GM18502 (cell line): Measurements from ENCODE around the gene ZNF385B.

Source experiments
- ATAC-seq: cut with Tn5 transposase; IDR thresholded peaks from one replicate; pipeline ENCODE4 v1.9.1; 2021; ENCODE audit warnings: mild to moderate bottlenecking; ENCODE audit not compliant: unreplicated experiment, poor library complexity

Gene ZNF385B

GRCh38 chr2:179596018-179596417 is 265.4 kb downstream of the ZNF385B start:
- no peak for ATAC-seq

- no peak for ATAC-seq
Measured at GRCh38 chr2:179595284-179595683, 266.1 kb downstream of the ZNF385B start.

- no peak for ATAC-seq
Measured at GRCh38 chr2:179594268-179595112, 266.9 kb downstream of the ZNF385B start.

GRCh38 chr2:179593323-179593722 is 268.1 kb downstream of the ZNF385B start:
- ATAC-seq, result no peak

GRCh38 chr2:179592167-179592936 is 269.1 kb downstream of the ZNF385B start:
- ATAC-seq, result no peak

GRCh38 chr2:179591690-179592089 is 269.7 kb downstream of the ZNF385B start:
- ATAC-seq, result no peak

GRCh38 chr2:179588486-179589145 is 272.8 kb downstream of the ZNF385B start:
- no peak for ATAC-seq

GRCh38 chr2:179584760-179585159 is 276.7 kb downstream of the ZNF385B start:
- no peak for ATAC-seq

GRCh38 chr2:179581605-179582004 is 279.8 kb downstream of the ZNF385B start:
- no peak for ATAC-seq

- no peak for ATAC-seq
Measured at GRCh38 chr2:179580378-179581146, 280.9 kb downstream of the ZNF385B start.

GRCh38 chr2:179579800-179580199 is 281.6 kb downstream of the ZNF385B start:
- ATAC-seq, result no peak

- ATAC-seq, result no peak
Measured at GRCh38 chr2:179578171-179578916, 283.1 kb downstream of the ZNF385B start.

- no peak for ATAC-seq
Measured at GRCh38 chr2:179574061-179574519, 287.3 kb downstream of the ZNF385B start.

- ATAC-seq, result no peak
Measured at GRCh38 chr2:179572544-179572943, 288.9 kb downstream of the ZNF385B start.

- ATAC-seq, result no peak
Measured at GRCh38 chr2:179571721-179572120, 289.7 kb downstream of the ZNF385B start.

GRCh38 chr2:179571252-179571651 is 290.2 kb downstream of the ZNF385B start:
- ATAC-seq, result no peak

GRCh38 chr2:179569831-179570233 is 291.6 kb downstream of the ZNF385B start:
- ATAC-seq, result no peak

GRCh38 chr2:179565807-179566206 is 295.6 kb downstream of the ZNF385B start:
- ATAC-seq, result no peak

- ATAC-seq, result no peak
Measured at GRCh38 chr2:179562330-179562885, 299.0 kb downstream of the ZNF385B start.
